Activated CD4-positive, alpha-beta T cell treated with anti-CD3 and anti-CD28 coated beads, Interleukin-2, amount 50 U/mL, for 48 hours (primary cell): ENCODE results near the gene DENND2A.

Source experiments
- DNase-seq, 2 experiments: peaks; one replicate each; pipeline ENCODE4 v3.0.0-alpha.2; 2020

DENND2A gene

GRCh38 chr7:140611641-140612040 is 29.0 kb downstream of the DENND2A start:
- no peak for DNase-seq

DNA sequence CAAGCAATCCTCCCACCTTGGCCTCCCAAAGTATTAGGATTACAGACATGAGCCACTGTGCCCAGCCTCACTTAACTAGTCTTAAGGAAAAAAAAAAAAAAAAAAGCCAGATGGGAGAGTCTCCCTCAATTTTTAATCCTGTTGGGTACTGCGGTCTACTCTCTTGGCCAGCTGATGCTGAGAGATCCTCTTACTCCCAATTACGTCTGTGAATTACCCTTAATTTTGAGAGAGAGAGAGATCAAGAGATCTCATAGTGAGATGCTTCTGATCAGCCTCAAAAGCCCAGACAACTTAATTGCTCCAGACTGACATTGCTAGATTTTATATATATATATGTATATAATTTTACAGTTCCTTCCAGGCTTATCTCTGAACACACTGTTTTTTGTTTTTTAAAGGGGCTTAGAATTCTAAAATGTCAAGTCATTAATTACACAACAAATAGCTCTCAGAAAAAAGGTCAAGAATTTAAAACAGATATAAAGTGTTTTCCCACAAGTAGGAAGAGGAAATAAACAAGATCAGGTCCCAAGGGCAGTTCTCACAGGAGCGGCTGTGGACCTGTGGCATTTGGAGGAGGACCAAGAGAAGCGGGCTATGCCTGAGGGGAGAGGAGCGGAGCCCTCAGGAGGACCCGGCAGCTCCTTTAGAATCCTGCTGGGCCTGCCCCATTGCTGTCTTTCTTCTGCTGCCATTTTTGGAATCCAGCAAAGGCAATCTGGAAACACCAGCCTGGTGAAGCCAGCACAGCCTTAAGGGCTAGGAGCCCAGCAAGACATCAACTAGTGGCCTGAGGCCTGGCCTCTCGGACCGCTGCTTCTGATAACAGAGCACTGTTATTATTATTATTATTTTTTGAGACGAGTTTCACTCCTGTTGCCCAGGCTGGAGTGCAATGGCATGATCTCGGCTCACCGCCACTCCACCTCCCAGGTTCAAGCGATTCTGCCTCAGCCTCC is 30.1 kb downstream of the DENND2A start:
- DNase-seq, result no peak

DNA sequence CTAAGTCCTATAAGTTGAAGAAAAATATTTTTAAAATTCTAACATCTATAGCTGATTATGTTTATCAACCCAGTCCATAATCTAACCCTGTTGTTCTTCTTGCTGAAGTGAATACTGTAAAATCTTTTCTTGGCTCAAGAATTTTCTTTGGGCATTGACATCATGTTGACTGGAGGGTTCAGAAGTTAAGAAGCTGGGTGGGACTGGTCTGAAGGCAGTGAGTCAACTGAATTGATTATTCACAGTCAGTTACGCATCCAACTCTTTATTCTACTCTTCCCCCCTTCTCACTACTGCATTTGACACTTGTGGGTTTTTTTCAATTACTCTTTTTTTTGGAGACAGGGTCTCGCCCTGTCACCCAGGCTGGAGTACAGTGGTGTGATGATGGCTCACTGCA is 31.0 kb downstream of the DENND2A start:
- DNase-seq, result no peak

DNA sequence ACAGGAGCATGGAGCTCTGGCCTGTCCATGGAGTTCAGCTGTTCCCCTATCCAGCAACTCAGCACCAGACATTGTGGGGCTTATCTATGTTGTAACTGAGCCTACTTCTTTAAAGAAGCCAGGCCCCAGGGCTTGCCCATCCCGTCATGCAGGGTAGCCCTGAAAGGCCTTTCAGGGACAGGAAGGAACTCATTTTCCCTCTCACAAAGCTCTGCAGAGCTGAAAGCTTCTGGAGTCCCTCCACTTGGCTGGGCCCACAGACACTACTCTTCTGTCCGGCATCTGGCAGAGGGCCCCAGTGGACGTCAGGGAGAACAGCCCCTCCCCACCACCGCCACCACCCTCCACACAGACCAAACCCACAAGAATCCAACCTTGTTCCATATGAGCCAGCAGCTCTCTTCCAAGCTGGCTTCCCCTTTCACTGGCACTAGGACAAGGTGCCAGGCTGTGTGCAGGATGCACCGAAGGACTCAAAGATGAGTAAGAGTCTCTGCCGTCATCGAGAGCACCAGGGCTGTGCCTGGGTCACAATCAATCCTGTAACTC is 33.1 kb downstream of the DENND2A start:
- no peak for DNase-seq

GRCh38 chr7:140605337-140605736 is 35.3 kb downstream of the DENND2A start:
- DNase-seq, result no peak

DNA sequence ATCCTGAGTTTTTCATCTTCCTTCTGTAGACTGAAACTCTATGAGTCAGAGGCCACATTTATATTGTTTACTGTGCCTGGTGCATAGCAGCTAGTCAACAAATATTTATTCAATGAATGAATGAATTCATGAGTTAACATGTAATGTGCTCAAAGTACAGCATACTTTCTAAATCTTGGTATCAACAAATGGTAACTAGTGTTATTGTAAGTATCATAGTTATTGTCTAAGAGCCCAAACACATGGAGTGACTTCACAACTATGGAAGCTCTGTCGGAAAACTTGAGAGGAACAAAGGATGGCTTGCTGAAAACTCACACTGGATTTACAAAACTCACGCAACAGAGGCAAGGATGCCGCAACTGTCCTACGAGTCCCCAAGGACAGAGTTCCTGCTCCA is 35.9 kb downstream of the DENND2A start:
- DNase-seq, result no peak

DNA sequence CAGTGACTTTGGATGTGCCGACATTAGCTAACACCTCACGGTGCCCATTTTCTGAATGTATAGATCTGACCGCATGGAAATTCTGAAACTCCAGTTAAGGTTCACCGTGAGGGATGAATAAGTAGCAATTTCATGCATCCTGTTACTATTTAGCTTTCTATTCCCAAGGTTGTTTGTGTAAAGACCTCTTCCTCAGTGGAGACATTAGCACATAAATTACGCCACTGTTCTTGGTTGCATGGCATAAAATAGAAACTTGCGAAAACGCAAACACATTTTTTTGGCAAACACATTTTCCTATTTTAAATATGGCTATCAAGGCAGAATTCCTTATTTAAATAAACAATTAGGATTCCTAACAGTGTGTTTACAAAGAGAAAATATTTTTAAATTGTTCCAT is 36.5 kb downstream of the DENND2A start:
- no peak for DNase-seq

DNA sequence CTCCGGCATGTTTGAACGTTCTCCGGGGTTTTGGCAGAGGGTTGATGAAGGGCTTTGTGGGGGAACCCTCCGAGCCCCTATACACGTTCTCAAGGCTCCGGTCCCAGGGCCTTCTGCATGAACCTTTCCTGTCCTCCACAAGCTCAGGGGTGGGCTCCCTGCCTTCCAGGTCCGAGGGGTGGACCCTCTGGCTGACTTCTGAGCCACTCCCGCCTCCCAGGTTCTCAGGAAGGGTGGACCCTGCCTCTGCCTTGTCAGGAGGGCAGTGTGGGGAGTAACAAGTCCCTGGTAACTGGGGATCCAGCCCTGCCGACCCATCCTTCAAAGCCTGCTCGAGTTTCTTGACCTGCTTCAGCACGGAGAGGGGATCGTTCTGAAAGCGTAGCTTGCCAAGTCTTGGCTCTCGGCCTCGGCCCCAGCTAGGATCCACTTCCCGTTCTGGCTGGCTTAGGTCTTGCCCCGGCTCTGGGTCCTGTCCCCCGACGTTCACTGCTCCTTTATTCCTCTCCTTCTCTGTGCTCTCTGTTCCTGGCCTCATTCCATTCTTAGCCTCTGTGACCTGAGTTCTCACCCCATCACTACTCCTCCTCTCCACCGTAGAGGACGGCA is 38.9 kb downstream of the DENND2A start:
- DNase-seq, result no peak

GRCh38 chr7:140600341-140600740 is 40.3 kb downstream of the DENND2A start:
- DNase-seq, result no peak

- DNase-seq, result no peak
Observed at GRCh38 chr7:140597428-140597949, 43.1 kb downstream of the DENND2A start.

DNA sequence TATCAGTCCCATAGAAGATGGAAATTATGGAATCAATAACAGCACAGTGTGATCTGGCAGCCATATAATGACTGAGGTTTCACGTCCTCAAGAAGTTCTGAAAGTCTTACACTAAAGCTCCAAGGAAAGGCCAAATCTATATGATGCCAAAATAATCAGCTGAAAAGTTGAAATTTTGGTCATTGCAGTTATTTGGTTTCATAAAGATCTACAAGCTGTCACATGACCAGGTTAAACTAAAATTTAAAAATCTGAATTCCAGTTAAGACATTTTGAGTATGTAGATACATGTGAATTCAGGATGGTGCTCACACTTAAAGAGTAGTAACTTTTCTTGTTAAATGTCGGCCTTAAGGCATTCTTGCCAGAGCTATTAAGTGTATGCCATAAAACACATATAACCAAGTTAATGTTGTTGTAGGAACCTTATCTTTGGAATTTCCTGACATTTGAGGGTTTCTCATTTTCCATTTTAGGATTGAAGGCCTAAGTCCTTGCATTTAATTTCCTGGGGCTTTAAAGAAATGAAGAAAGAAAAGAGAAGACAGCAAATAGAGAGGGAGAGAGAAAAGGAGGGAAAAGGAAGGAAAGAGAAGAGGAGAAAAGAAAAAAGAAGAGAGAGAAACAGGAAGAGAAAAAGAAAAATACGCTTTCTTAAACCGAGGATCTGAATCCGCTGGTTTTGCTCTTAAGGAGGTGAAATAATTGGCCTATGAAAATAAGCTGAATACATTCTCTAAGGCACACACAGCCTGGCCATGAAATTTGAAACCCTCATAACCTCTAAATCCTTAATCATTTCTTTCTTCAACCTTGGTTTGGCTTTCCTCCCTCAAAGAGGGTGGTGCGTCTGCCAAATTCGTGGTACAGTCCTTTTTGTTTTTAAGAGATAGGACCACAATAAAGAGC is 43.8 kb downstream of the DENND2A start:
- no peak for DNase-seq

- no peak for DNase-seq
Observed at GRCh38 chr7:140595468-140596092, 45.0 kb downstream of the DENND2A start.

- no peak for DNase-seq
Observed at GRCh38 chr7:140594131-140594691, 46.4 kb downstream of the DENND2A start.

DNA sequence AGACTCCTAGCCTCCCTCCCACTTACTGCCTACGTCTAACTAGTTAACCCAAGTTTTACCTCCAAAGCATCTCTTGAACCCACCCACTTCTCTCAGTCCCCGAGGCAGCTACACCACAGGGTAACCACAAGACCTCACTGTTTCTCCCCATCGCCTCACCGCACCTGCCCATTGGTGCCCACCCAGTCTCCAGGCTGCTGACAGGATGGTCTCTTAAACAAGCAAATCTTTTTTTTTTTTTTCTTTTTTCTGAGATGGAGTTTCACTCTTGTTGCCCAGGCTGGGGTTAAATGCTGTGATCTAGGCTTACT is 47.0 kb downstream of the DENND2A start:
- no peak for DNase-seq

- DNase-seq, result no peak
Observed at GRCh38 chr7:140592964-140593671, 47.5 kb downstream of the DENND2A start.

DNA sequence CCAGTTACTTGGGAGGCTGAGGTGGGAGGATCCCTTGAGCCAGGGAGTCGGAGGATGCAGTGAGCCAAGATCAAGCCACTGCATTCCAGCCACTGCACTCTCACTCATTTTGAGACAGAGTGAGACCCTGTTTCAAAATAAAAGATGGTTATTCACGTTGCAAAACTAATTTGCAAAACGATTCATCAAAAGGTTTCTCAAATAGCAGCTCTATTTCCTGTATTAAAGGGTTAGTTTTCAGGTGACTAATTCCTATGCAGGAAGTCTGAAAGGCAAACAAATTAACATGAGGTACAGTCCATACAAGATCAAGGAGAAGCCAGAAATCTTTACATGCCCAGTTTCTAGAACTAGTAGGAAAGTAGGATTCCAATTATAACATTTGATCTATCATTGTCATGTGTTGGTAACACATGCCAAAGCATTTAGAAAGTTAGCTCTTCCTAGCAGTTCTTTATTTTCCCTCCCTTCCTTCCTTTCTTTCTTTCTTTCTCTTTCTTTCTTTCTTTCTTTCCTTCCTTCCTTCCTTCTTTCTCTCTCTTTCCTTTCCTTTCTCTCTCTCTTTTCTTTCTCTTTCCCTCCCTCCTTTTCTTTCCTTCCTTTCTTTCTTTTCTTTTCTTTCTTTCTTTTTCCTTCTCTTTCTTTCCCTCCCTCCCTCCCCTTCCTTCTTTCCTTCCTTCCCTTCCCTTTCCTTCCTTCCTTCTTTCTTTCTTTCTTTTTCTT is 49.3 kb downstream of the DENND2A start:
- no peak for DNase-seq

- DNase-seq, result no peak
Observed at GRCh38 chr7:140587243-140587642, 53.4 kb downstream of the DENND2A start.

GRCh38 chr7:140586516-140586915 is 54.1 kb downstream of the DENND2A start:
- DNase-seq, result no peak

DNA sequence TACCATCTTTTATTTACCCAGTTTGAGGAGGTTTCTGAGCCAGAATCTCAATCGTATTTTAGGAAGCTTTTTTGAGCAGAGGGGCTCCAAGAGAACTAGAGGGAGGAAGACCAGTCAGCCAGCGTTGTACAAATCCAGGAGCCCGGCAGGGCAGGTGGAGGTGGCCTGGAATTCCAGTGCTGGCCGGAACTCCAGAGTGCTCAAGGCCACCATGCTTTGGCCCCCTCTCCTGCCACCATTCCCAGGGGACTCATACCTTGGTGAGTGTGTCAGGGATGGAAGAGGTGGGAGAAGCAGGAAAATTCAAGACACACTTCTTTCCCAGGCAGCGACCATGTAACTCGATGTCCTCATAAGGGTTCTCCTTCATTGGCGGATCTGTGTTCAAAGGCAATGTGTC is 55.3 kb downstream of the DENND2A start:
- no peak for DNase-seq

- no peak for DNase-seq
Observed at GRCh38 chr7:140584195-140584851, 56.3 kb downstream of the DENND2A start.
